HCT116 (cell line): Measurements from ENCODE around the gene LRRC43. TPM values are rescaled to one million over a fixed set of nuclear protein-coding genes. Genes with fewer than 3 reads are reported as not detected.
A peak's percentile ranks its signal among the peaks of the same experiment; 100 is the strongest.

Source experiments
- ATAC-seq: fragments of 200-7000 bp; cut with Tn5 transposase; 2 replicates; pipeline ENCODE4 v1.9.1; 2020; ENCODE audit warnings: mild to moderate bottlenecking, moderate library complexity
- BruUV-seq: library from RNA; stranded (reverse); fragments of 400-500 nt; replicated peaks from 2 replicates; lab custom pipeline; 2021; lab: Mats Ljungman, UMichigan
- CTCF ChIA-PET: fragments of 300-600 bp; sonication (Branson Sonifier 250); formaldehyde crosslinking; loops from one replicate; lab custom pipeline; 2021; ENCODE audit warnings: antibody characterized with exemption; lab: Charles Lee
- POLR2A ChIA-PET: fragments of 300-600, 350-600 bp; sonication (Branson Sonifier 250); formaldehyde crosslinking; loops from one replicate; lab custom pipeline; 2021; ENCODE audit warnings: antibody characterized with exemption; lab: Charles Lee
- RAD21 ChIA-PET, 2 experiments: fragments of 300-600 bp; sonication (Branson Sonifier 250); formaldehyde crosslinking; loops; one replicate each; lab custom pipeline; 2023; ENCODE audit warnings: low total read pairs in 2 of 2; ENCODE audit not compliant: uncharacterized antibody in 2 of 2, unreplicated experiment in 2 of 2, low non-redundant PET in 1 of 2; lab: Charles Lee
- DNase-seq: peaks from one replicate; pipeline ENCODE4 v3.0.0-alpha.2; 2010; ENCODE audit warnings: low read depth, low spot score
- H2AFZ ChIP-seq: fragments of 200-600 bp; shearing (Covaris generic), sonication (generic); 2 replicates; pipeline ENCODE4 v1.6.1; 2017; ENCODE audit warnings: low read depth, mixed run types, mixed read lengths, antibody characterized with exemption, low read length; ENCODE audit not compliant: poor library complexity, severe bottlenecking
- H3K27ac ChIP-seq: 2 replicates; pipeline ENCODE4 v1.5.1; 2012; ENCODE audit warnings: low read depth, low read length
- H3K27me3 ChIP-seq: fragments of 200-600 bp; sonication (generic); 2 replicates; pipeline ENCODE4 v1.6.1; 2016; ENCODE audit warnings: mixed run types, low read length, mixed read lengths; ENCODE audit not compliant: insufficient read depth
- H3K36me3 ChIP-seq, 2 experiments: fragments of 200-500 bp in 1 of 2; fragments of 200-600 bp in 1 of 2; sonication (Bioruptor generic) in 1 of 2; sonication (generic) in 1 of 2; 2 replicates each; pipeline versions ENCODE4 v1.5.1 to v1.6.1; 2014 to 2016; ENCODE audit warnings: low read length in 2 of 2, inconsistent platforms in 1 of 2, mixed read lengths in 1 of 2, mixed run types in 1 of 2; ENCODE audit not compliant: insufficient read depth in 2 of 2, control insufficient read depth in 1 of 2
- H3K4me1 ChIP-seq, 2 experiments: fragments of 200-600 bp in 1 of 2; sonication (generic) in 1 of 2; 2 replicates each; pipeline versions ENCODE4 v1.5.1 to v1.6.1; 2012 to 2017; ENCODE audit warnings: low read length in 2 of 2, inconsistent platforms in 1 of 2, mild to moderate bottlenecking in 1 of 2, mixed read lengths in 1 of 2, mixed run types in 1 of 2, moderate library complexity in 1 of 2; ENCODE audit not compliant: insufficient read depth in 2 of 2, control insufficient read depth in 1 of 2
- H3K4me2 ChIP-seq: fragments of 200-600 bp; sonication (generic); 2 replicates; pipeline ENCODE4 v1.6.1; 2017; ENCODE audit warnings: mixed run types, low read length, mixed read lengths
- H3K4me3 ChIP-seq, 2 experiments: fragments of 200-600 bp in 1 of 2; sonication (generic) in 1 of 2; replicated peaks in 1 of 2; 2 replicates each; pipeline ENCODE4 v1.5.1; 2011 to 2016; ENCODE audit warnings: low read length in 2 of 2, control low read depth in 1 of 2, low read depth in 1 of 2, mild to moderate bottlenecking in 1 of 2, mixed read lengths in 1 of 2, mixed run types in 1 of 2
- H3K79me2 ChIP-seq: fragments of 200-600 bp; sonication (generic); 2 replicates; pipeline ENCODE4 v1.6.1; 2017; ENCODE audit warnings: mild to moderate bottlenecking, mixed run types, low read length, moderate library complexity, mixed read lengths; ENCODE audit not compliant: insufficient read depth
- H3K9ac ChIP-seq: fragments of 200-600 bp; sonication (generic); 2 replicates; pipeline ENCODE4 v1.6.1; 2016; ENCODE audit warnings: low read length, mixed read lengths
- H3K9me2 ChIP-seq: fragments of 200-600 bp; sonication (generic), shearing (Covaris generic); 2 replicates; pipeline ENCODE4 v1.6.1; 2017; ENCODE audit warnings: mixed run types, mild to moderate bottlenecking, moderate library complexity; ENCODE audit not compliant: insufficient read depth
- H3K9me3 ChIP-seq, 2 experiments: fragments of 200-500 bp in 1 of 2; fragments of 200-600 bp in 1 of 2; sonication (Bioruptor generic) in 1 of 2; sonication (generic) in 1 of 2; 2 replicates each; pipeline ENCODE4 v1.6.1; 2014 to 2017; ENCODE audit warnings: low read length in 2 of 2, mixed read lengths in 2 of 2, inconsistent platforms in 1 of 2, low read depth in 1 of 2, mild to moderate bottlenecking in 1 of 2, mixed run types in 1 of 2, moderate library complexity in 1 of 2; ENCODE audit not compliant: control insufficient read depth in 1 of 2, insufficient read depth in 1 of 2
- H4K20me1 ChIP-seq: fragments of 200-600 bp; sonication (generic), shearing (Covaris generic); 2 replicates; pipeline ENCODE4 v1.6.1; 2017; ENCODE audit warnings: mixed run types, mild to moderate bottlenecking, moderate library complexity; ENCODE audit not compliant: insufficient read depth
- EGR1 ChIP-seq: IDR thresholded peaks from 2 replicates; pipeline ENCODE4 v1.6.1; 2012; ENCODE audit warnings: low read depth
- JUND ChIP-seq: IDR thresholded peaks from 2 replicates; pipeline ENCODE4 v1.6.1; 2012
- POLR2AphosphoS5 ChIP-seq: IDR thresholded peaks from 2 replicates; pipeline ENCODE4 v1.6.1; 2011; ENCODE audit warnings: mild to moderate bottlenecking, low read depth, low read length, moderate library complexity
- YY1 ChIP-seq: IDR thresholded peaks from 2 replicates; pipeline ENCODE4 v1.6.1; 2011; ENCODE audit warnings: low read length, low read depth, moderate library complexity, mild to moderate bottlenecking; ENCODE audit not compliant: insufficient replicate concordance; ENCODE audit errors: extremely low read depth
- ZFX ChIP-seq: fragments of 450-650 bp; IDR thresholded peaks from 2 replicates; pipeline ENCODE4 v1.6.1; 2017
- intact Hi-C: fragments of 100-400 bp; cut with micrococcal nuclease; formaldehyde crosslinking; loops from 2 replicates; pipeline ENCODE4 v1.10.0; 2022
- total RNA-seq: library from RNA; stranded (reverse); gene quantifications from one replicate; pipeline ENCODE4 v1.2.1, GENCODE V29; 2021; ENCODE audit not compliant: unreplicated experiment
- TF ChIP-seq, protein P1 (sequence below): IDR thresholded peaks from 2 replicates; pipeline ENCODE4 v1.6.1; 2012

LRRC43 gene
- total RNA-seq, 1 experiment from 2014 or later, result not detected

DNA sequence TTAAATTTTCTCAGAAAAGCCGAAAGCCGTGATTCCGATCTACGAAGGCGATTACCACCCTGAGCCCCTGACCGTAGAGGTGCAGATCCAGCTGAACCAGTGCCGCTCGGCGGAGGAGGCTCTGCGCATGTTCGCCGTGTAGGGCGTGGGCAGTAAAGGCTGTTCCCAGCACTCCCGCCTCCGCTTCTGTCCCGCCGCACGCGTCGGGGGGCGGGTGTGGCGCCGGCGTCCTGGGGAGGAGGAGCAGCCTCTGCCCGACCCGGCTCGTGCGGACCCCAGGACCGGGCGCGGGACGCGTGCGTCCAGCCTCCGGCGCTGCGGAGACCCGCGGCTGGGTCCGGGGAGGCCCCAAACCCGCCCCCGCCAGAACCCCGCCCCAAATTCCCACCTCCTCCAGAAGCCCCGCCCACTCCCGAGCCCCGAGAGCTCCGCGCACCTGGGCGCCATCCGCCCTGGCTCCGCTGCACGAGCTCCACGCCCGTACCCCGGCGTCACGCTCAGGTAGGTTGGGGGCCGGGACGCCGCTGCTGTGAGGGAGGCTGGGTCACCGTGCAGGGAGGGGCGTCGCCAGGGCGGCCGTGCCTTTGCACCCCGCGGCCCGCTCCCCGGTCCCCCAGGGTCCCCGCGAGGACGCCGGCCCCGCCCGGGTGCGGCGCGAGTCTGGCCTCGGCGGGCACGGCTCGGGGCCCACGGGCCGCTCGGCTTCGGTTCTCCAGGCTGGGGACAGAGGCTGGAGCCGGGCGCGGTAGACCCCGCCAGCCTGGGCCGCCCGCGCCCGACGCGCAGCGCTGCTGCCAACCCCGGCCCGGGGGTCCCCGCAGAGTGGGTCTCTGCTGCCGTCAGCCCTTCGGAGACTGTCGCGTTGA, 20.6 kb downstream of the LRRC43 start, which contains the start of gene B3GNT4:
B3GNT4 (plus strand) TSS at position 409 of the 866 bp plus-strand sequence. CDS start 910 bp downstream, outside the sequence.
- peaks cover 2 to 31% of the 10 kb centered on the region in 2 experiments; a peak in 3 of 4 replicates for H3K4me1 ChIP-seq
- H3K4me3 ChIP-seq, result peak within 1 kb of the TSS; percentile 48 to 62
- H3K27ac ChIP-seq, result peak within 1 kb of the TSS; percentile 54; the same call in 1 of the 2 replicates
- H3K9ac ChIP-seq, result peak within 1 kb of the TSS; percentile 65
- intact Hi-C loops, result no loop called here
- H4K20me1 ChIP-seq, result no peaks in the 10 kb centered on the region
- BruUV-seq, result no TSS peak
- POLR2A ChIA-PET, result interaction anchor here (0.6 to 1.0 kb wide), 5 partner anchors 22 to 705 kb away, joined by 3 to 6 read pairs (median 3); partner anchors contain the start of gene DIABLO
- no peaks in the 10 kb centered on the region; the same call in 1 of the 2 replicates for H3K79me2 ChIP-seq
- no peaks in the 10 kb centered on the region for H3K27me3 ChIP-seq
- DNase-seq (peak; percentile 32), ATAC-seq (peak; percentile 88)
- H3K4me2 ChIP-seq, result peak within 1 kb of the TSS; percentile 88
- H2AFZ ChIP-seq, result peak within 1 kb of the TSS; percentile 92
- H3K9me3 ChIP-seq, result no peaks in the 10 kb centered on the region
- H3K36me3 ChIP-seq, result peaks cover 11% of the 10 kb centered on the region in 2 experiments; a peak in 3 of 4 replicates
- peak; percentile 91 for TF ChIP-seq EGR1
- no peak for TF ChIP-seq JUND
- TF ChIP-seq, protein P1, sequence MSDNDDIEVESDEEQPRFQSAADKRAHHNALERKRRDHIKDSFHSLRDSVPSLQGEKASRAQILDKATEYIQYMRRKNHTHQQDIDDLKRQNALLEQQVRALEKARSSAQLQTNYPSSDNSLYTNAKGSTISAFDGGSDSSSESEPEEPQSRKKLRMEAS, result peak; percentile 77
- peak; percentile 81 for TF ChIP-seq POLR2AphosphoS5
- peak; percentile 51; the same call in 1 of the 2 replicates for TF ChIP-seq ZFX
- TF ChIP-seq YY1, result peak; percentile 56
- H3K9me2 ChIP-seq, result no peaks in the 10 kb centered on the region
- CTCF ChIA-PET, result interaction anchor here (0.6 to 0.9 kb wide), 4 partner anchors 13 to 149 kb away, joined by 3 to 5 read pairs (median 3); no protein-coding TSS in a partner anchor
- RAD21 ChIA-PET, result interaction anchor here in 1 of 2 experiments (0.6 to 1.0 kb wide), 2 partner anchors 13 to 75 kb away, joined by 3 read pairs; no protein-coding TSS in a partner anchor
